Kidney (tissue), 14 donors: ENCODE measurements around the gene HECW1. TPM values are rescaled to one million over a fixed set of nuclear protein-coding genes. Genes with fewer than 3 reads are reported as not detected.

Source experiments
- DNase-seq, 5 donors: peaks; one replicate each; pipeline ENCODE4 v3.0.0-alpha.2; 2013 to 2020
- FAIRE-seq: peaks from 2 replicates; lab custom pipeline; 2012; peaks lifted over from hg19 to GRCh38; lab: Jason Lieb, UNC
- H3K27ac ChIP-seq, 2 donors: one replicate each; pipeline ENCODE4 v1.7.0; 2013; ENCODE audit warnings: low read depth in 2 of 2, low read length in 2 of 2, inconsistent platforms in 1 of 2
- H3K27me3 ChIP-seq: one replicate; pipeline ENCODE4 v1.7.1; 2013; ENCODE audit warnings: low read length, inconsistent platforms; ENCODE audit not compliant: control insufficient read depth, insufficient read depth
- H3K36me3 ChIP-seq, 3 donors: one replicate each; pipeline versions ENCODE4 v1.7.0 to v1.7.1; 2013; ENCODE audit warnings: low read length in 3 of 3, control low read depth in 1 of 3, inconsistent platforms in 1 of 3; ENCODE audit not compliant: insufficient read depth in 3 of 3, control insufficient read depth in 2 of 3
- H3K4me1 ChIP-seq, 3 donors: one replicate each; pipeline versions ENCODE4 v1.7.0 to v1.7.1; 2013; ENCODE audit warnings: low read length in 3 of 3, inconsistent platforms in 1 of 3, low read depth in 1 of 3; ENCODE audit not compliant: control insufficient read depth in 2 of 3, insufficient read depth in 2 of 3
- H3K4me3 ChIP-seq, 3 donors: one replicate each; pipeline versions ENCODE4 v1.7.0 to v1.8.1; 2013; ENCODE audit warnings: low read length in 3 of 3, control low read depth in 1 of 3, inconsistent platforms in 1 of 3
- H3K9ac ChIP-seq, 3 donors: one replicate each; pipeline versions ENCODE4 v1.7.0 to v1.7.1; 2013; ENCODE audit warnings: low read length in 3 of 3, control low read depth in 1 of 3, inconsistent platforms in 1 of 3
- H3K9me3 ChIP-seq, 3 donors: one replicate each; pipeline versions ENCODE4 v1.7.0 to v1.7.1; 2013; ENCODE audit warnings: low read length in 3 of 3, control low read depth in 1 of 3, inconsistent platforms in 1 of 3; ENCODE audit not compliant: control insufficient read depth in 2 of 3, insufficient read depth in 1 of 3
- intact Hi-C: fragments of 100-400 bp; cut with DNase I; formaldehyde crosslinking; loops from one replicate; pipeline ENCODE4 v1.11.1; 2022
- polyA plus RNA-seq: library from polyadenylated mRNA; stranded (reverse); fragments of 350-450 nt; fragmentation: Illumina TruSeq; extraction: RNeasy Lipid Tissue Mini Kit (QIAGEN cat#74804); gene quantifications from one replicate; pipeline ENCODE4 v1.2.3, GENCODE V29; 2014; ENCODE audit warnings: low read depth, low replicate concordance; ENCODE audit not compliant: insufficient read depth
- total RNA-seq: library from RNA; stranded (reverse); fragmentation: NEBNext Ultra II Directional; extraction: Animal tissue kit (Norgen Biotek cat#: 25700); gene quantifications from one replicate; pipeline ENCODE4 v1.2.1, GENCODE V29; 2021
- TF ChIP-seq, protein P1 (sequence below): IDR thresholded peaks from 3 replicates; pipeline ENCODE4 v1.5.1; 2012; ENCODE audit warnings: mild to moderate bottlenecking, moderate library complexity, borderline replicate concordance; ENCODE audit not compliant: insufficient read depth; ENCODE audit errors: extremely low read depth
- donor health status: control.
- donor health status: control.
- donor health status: control.
- donor health status: control.
- donor health status: control.
- donor health status: DM: yes; HTN: yes; CAD: no.
- donor health status: Normal renal cell carcinoma (clear cell type).

Gene HECW1
- total and polyA plus RNA-seq, 2 donors from 2014 or later = 0.50 to 7.5 TPM

GRCh38 chr7:43123457-43123856 is 11.0 kb downstream of the HECW1 start:
- intact Hi-C loops = no loop called here

GRCh38 chr7:43124388-43124787 is 11.9 kb downstream of the HECW1 start:
- TF ChIP-seq, protein P1, sequence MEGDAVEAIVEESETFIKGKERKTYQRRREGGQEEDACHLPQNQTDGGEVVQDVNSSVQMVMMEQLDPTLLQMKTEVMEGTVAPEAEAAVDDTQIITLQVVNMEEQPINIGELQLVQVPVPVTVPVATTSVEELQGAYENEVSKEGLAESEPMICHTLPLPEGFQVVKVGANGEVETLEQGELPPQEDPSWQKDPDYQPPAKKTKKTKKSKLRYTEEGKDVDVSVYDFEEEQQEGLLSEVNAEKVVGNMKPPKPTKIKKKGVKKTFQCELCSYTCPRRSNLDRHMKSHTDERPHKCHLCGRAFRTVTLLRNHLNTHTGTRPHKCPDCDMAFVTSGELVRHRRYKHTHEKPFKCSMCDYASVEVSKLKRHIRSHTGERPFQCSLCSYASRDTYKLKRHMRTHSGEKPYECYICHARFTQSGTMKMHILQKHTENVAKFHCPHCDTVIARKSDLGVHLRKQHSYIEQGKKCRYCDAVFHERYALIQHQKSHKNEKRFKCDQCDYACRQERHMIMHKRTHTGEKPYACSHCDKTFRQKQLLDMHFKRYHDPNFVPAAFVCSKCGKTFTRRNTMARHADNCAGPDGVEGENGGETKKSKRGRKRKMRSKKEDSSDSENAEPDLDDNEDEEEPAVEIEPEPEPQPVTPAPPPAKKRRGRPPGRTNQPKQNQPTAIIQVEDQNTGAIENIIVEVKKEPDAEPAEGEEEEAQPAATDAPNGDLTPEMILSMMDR = no peak
- Histone ChIP-seq H3K9me3 (no peaks in the 10 kb centered on the region), H3K9ac (no peak overlapping the region), H3K27ac (no peak overlapping the region), H3K27me3 (no peaks in the 10 kb centered on the region), H3K36me3 (no peaks in the 10 kb centered on the region), H3K4me3 (no peak overlapping the region), H3K4me1 (no peaks in the 10 kb centered on the region)
- intact Hi-C loops = no loop called here
- DNase-seq (no peak), FAIRE-seq (no peak)

More at GRCh38 chr7:43123457-43123856, 11.0 kb downstream of the HECW1 start:
- Histone ChIP-seq H3K27ac (no peak overlapping the region), H3K9ac (no peak overlapping the region), H3K9me3 (no peaks in the 10 kb centered on the region), H3K4me1 (no peaks in the 10 kb centered on the region), H3K36me3 (no peaks in the 10 kb centered on the region), H3K4me3 (no peak overlapping the region), H3K27me3 (no peaks in the 10 kb centered on the region)
- FAIRE-seq (no peak), DNase-seq (no peak)
- TF ChIP-seq, protein P1 = no peak

DNA sequence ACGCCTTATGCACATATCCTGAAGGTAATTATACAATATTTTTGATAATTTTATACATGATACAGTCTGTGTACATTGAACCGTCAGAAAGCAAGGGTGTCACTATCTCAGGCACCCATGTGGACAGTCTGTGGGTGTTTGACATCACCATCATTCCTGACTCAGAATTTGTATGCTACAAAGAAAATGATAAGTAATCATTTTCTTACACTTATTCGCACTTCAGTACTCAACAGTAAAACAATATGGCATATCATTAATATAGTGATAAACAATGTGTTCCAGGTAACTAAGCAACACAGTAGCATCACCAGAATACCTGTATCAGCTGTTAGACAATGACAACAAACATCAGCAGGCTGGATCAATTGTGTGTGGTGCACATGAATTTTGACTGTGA is 17.9 kb downstream of the HECW1 start:
- intact Hi-C loops = no loop called here

More for the DNA sequence above, 17.9 kb downstream of the HECW1 start:
- Histone ChIP-seq H3K9ac (no peak overlapping the region), H3K9me3 (no peaks in the 10 kb centered on the region), H3K36me3 (no peaks in the 10 kb centered on the region), H3K4me3 (no peak overlapping the region), H3K27me3 (no peaks in the 10 kb centered on the region), H3K27ac (no peak overlapping the region), H3K4me1 (no peaks in the 10 kb centered on the region)
- TF ChIP-seq, protein P1 = no peak
- DNase-seq = no peak
- FAIRE-seq = no peak
